CD4-positive, alpha-beta T cell treated with Interleukin-15 for 1 hour (primary cell): ENCODE results near the gene TOB1.

ENCODE experiments used
- DNase-seq: peaks from one replicate; pipeline ENCODE4 v3.0.0-alpha.2; 2020

The TOB1 gene, protein sequence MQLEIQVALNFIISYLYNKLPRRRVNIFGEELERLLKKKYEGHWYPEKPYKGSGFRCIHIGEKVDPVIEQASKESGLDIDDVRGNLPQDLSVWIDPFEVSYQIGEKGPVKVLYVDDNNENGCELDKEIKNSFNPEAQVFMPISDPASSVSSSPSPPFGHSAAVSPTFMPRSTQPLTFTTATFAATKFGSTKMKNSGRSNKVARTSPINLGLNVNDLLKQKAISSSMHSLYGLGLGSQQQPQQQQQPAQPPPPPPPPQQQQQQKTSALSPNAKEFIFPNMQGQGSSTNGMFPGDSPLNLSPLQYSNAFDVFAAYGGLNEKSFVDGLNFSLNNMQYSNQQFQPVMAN

GRCh38 chr17:50866261-50866949, at the start of gene TOB1:
TSS of gene TOB1 (minus strand) at chr17:50866354. CDS start at chr17:50864017, 2,337 bp downstream.
- DNase-seq: peak; percentile 98

- DNase-seq: no peak
These were observed 48.4 kb upstream of the TOB1 start for GRCh38 chr17:50914505-50915063.

DNA sequence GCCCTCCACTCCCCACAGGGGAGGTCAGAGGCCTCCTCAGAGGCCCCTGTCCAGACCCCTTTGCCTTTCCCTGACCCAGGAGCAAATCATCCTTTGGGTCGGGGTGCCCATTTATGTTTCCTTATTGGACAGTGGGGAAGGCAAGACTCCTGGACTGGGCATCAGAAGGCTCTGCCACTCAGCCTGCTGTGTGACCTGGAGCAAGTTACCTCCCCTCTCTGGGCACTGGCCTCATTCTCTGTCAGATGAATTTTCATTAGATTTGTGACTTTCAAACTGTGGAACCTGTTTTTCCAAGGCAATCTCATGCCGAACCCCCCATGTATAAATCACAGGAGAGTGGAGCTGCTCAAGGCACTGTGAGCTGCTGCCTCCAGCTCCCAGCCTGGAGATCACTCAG, 47.0 kb upstream of the TOB1 start:
- no peak for DNase-seq

DNA sequence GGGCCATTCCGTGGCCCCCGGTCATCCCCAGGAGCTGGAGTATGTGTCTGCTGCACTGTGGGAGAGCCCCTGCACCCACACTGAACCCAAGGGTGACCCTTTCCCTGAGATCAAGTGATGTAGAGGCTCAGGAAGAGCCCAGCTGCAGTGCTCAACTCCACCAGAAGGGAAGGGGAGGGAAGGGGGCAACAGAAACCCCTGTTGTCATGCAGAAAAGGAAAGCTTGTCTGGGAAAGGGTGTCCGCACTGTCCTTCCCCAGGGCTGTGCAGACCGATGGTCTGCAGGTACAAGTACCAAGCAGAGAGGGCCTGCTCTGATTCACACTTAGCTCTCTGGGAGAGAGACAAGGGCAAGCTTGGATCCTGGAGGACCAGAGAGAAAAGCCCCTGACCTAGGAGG, 45.7 kb upstream of the TOB1 start:
- DNase-seq: no peak

DNA sequence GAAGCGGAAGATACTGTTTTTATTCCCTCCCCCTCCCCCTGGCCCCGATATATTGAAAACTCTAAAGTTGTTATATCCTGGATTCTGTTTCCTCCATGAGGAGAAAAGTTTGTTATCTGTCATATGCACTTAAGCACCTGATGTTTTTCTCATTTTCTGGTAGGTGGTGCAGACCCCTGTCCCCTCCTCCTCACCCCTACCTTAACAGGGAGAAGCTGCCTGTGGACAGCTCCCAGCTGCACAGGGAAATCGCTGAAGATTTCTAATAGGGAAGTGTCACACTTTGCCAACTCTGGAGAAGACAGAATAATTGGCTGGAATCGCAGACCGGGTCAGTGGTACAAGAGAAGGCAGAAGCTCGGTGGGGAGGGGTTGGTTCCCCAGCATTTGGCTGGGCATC, 45.3 kb upstream of the TOB1 start:
- no peak for DNase-seq

DNA sequence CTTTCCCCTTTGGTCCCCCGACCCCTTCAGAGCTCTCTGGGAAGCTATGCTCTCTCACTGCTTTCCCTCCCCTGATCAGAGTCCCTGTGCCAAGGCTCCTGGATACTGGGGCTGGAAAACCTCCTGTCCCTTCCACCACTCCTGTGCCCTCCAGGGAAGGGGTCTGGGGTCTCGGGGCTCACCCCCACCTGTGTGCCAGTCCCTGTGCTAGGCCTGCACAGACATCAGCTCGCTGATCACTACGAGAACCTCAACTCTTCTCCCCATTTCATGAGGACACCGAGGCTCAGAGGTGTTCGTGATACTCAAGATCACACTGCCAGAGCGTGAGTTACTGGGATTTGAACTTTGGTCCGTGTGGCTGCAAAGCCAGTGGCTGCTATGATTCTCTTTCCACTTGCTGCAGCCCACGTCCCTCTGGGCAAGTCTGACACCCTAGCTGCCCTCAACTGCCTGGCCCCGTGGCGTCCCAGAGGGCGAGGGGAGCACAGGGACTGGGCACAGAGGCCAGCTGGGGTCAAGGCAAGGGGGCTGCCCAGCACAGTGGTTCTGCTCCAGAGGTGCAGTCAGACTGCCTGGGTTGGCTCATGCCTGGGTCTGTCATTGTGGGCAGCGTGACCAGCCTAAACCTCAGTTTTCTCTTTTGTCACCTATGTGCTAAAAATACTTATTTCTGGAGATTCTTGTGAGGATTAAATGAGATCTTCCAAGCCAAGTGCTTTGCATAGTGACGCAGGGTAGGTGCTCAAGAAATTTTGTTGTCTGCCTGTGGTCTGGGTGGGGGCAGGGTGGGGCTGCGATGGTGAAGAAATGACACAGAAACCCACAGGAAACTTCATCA, 43.8 kb upstream of the TOB1 start:
- peak; percentile 86 for DNase-seq

DNA sequence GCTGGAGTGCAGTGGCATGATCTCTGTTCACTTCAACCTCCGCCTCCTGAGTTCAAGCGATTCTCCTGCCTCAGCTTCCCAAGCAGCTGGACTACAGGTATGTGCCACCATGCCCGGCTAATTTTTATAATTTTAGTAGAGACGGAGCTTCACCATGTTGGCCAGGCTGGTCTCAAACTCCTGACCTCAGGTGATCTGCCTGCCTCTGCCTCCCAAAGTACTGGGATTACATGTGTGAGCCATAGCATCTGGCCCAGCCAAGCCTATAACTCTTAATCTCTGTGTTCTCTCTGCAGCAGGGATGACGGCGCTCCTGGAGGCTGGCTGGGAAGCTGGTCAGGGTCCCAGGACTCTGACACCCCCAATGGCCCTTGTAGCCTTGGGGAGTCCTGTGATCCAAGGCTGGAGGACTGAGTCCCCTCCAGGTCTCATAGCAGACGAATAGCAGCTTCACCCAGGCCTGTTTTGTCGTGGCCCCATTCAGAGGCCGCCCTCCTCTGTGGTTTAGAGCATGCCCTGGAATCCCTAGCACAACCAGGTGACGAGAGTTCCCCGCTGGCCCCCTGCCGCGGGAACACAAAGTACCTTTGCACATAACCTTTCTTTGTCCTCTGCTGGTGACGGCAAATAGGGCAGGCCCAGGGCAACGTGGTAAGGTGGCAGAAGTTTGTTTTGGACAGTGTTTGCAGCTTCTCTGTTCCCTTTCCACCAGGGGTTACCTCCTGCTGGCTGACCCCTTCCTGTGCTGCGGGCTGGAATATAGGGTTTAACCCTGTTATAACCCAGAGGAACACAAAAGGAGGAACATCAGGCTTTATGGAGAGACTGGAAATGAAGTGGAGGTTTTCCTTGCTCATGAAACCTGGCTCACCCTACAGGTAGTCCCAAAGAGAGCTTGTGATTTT, 43.0 kb upstream of the TOB1 start:
- DNase-seq: peak; percentile 66

DNA sequence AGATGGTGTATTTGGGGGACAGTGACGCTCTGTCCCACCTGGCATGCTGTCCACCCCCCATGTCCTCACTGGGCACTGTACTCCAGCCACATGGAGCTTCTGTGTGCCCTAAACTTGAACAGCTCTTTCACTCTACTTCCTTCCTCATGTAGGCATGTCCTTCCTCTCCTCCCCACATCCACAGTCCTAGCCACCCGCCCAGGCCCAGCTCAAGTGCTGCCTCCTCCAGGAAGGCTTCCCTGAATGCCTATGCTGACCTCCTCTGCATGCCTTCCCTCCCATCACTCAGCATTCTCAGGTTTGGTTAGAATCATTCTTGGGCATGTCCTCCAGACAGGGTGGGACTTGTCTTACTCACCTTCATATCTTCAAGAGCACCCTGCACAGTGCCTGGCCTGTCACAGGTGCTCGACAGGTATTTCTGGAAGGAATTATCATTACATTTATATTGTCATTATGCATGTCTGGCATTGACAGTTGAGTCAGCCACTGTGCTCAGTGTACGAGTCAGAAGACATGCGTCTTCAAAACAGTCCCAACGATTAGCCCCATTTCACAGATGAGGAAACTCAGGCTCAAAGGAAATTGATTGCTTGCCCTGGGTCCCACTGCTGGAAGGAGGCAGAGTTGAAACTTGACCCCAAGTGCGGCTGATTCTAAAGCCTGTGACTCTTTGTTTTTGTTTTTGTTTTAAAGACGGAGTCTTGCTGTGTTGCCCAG, 42.1 kb upstream of the TOB1 start:
- no peak for DNase-seq

DNA sequence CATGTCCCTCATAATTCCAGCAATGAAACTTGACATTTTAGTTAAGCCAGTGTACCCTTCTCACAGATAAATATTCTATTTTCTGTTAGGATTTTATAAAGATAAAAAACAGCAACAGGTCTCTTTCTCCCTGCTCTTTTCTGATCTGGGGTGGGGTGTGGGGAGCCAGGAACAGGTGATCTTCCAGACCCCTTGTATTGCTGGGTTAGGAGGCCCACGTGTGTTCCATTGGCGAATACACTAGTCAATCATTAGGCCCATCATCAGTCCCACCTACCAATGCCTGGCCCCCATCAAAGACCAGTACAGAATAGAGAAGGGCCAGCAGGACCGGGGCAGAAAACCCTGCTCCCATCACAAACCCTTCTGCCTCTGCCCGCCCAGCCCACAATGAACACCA, 40.3 kb upstream of the TOB1 start:
- DNase-seq: no peak

- no peak for DNase-seq
These were observed 39.3 kb upstream of the TOB1 start for GRCh38 chr17:50905460-50905803.

GRCh38 chr17:50904518-50905459, 38.6 kb upstream of the TOB1 start:
- DNase-seq: no peak

- DNase-seq: peak; percentile 44
These were observed 37.7 kb upstream of the TOB1 start for GRCh38 chr17:50903604-50904517.

DNA sequence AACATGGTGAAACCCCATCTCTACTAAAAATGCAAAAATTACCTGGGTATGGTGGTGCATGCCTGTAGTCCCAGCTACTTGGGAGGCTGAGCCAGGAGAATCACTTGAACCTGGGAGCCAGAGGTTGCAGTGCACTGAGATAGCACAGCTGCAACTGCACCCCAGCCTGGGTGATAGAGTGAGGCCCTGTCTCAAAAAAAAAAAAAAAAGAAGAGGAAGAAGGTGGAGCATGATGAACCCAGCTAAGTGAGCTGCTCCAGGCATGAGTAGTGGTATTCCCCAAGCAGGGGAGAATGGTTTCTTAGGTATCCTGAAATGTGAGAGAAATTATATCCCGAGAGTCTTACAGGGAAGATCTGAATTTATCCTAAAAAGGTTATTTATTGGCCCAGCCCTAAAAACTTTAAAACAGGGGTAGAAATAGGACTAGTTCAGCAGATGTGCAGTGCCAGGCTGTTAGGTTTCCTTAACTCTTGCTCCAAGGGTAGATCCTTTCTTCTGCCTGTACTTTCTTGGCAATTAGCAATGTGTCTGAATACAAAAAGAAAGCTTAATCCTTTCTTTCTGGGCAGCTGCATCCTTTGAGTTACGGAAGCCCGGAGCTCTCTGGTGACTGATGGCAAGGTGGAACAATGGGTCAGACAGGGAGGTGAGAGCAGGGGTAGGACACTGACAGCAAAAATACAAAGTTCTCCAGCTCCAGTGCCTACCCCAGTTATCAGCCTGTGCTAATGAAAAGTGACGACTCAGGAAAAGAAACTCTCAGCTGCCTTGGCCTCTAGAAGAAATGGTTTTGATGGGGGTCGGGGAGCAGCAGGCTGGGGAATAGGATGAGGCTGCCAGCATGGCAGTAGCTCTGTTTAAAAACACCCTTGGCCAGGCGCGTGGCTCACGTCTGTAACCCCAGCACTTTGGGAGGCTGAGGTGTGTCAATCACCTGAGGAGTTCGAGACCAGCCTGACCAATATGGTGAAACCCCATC, 36.5 kb upstream of the TOB1 start:
- no peak for DNase-seq

DNA sequence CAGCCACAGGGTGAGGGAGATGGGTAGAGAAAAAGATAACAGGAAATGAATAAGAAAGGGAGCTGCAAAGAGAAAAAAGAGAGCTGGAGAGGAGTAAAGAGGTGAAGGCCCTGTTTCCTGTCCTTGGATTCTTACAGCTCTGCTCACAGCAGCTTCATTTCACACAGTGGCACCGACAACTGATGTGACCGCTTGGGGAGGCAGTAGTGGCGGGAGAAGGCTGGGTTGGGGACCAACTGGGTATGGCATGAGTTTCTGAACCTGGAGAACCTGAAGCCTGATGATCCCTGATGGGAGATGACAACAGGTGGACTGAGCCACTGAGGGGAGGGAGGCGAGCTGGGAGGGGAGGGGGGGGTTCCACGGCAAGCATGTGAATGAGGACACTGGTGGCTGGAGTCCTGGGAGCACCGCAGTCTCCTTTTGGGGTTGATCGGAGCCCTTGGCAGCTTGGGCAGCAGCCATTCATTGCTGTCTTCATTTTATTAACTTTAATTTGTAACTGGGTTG, 34.3 kb upstream of the TOB1 start:
- DNase-seq: no peak

DNA sequence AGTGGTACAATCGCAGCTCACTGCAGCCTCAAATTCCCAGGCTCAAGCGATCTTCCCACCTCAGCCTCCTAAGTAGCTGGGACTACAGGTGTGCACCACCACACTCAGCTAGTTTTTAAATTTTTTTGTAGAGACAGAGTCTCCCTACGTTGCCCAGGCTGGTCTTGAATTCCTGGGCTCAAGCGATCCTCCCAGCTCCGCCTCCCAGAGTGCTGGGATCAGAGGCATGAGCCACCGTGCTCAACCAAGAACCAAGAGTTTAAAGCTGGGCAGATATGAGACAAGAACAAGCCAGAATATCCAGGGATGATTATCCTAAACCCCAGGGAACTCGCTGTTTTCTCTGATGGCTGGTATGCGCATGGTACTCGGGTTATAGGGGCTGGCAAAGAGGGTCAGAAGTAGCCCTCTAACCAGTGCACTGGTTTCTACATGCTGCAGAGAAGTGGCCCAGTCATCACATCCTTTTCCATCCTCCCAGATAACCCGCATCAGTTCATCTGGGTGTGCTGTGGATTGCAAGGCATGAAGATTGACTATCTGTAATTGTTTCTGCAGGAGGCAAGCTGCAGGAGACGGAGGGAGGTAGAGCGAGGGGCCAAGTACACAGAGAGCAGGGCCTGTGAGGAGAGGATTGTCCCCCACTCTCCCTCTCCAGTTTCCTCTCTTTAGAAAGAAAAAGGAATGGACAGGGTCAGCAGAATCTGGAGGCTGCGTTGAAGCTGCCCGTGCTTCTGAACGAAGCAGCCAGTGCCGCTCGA, 33.6 kb upstream of the TOB1 start:
- no peak for DNase-seq

GRCh38 chr17:50899005-50899460, 32.9 kb upstream of the TOB1 start:
- DNase-seq: no peak
